Measurements from ENCODE around the gene SERTAD3. TPM values are rescaled to one million over a fixed set of nuclear protein-coding genes. Genes with fewer than 3 reads are reported as not detected.

Gene SERTAD3
- total and polyA plus RNA-seq, 2 donors (not counting 3 experiments of a cell fraction or from before 2014, with no cell fraction given): 13.3 to 29.9 TPM

DNA sequence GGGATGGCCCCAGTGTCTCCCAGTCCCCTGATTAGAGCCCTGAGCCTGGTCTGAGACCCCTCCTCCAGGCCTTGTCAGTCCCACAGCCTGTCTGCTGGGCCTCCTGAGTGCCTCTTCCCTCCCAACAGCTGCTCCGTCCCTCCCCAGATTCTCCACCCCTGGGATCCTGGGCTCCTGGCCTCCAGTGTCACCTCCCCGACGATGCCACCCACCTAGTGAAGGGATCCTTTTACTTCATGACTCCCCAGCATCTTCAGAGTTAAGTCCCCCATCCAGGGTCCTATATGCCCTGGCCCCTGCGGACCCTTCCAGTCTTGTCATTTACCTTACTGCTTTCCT, 26.5 kb downstream of the SERTAD3 start:
- H3K27me3 ChIP-seq (ENCODE audit: control insufficient read depth in 2 of 2, insufficient read depth in 2 of 2, low read length in 2 of 2): no peaks in the 10 kb centered on the region
- no peak for TF ChIP-seq POLR2AphosphoS5 (IDR thresholded peaks at IDR 0.05; ENCODE audit: insufficient read depth, low read depth, low read length)
- TF ChIP-seq, protein P1, sequence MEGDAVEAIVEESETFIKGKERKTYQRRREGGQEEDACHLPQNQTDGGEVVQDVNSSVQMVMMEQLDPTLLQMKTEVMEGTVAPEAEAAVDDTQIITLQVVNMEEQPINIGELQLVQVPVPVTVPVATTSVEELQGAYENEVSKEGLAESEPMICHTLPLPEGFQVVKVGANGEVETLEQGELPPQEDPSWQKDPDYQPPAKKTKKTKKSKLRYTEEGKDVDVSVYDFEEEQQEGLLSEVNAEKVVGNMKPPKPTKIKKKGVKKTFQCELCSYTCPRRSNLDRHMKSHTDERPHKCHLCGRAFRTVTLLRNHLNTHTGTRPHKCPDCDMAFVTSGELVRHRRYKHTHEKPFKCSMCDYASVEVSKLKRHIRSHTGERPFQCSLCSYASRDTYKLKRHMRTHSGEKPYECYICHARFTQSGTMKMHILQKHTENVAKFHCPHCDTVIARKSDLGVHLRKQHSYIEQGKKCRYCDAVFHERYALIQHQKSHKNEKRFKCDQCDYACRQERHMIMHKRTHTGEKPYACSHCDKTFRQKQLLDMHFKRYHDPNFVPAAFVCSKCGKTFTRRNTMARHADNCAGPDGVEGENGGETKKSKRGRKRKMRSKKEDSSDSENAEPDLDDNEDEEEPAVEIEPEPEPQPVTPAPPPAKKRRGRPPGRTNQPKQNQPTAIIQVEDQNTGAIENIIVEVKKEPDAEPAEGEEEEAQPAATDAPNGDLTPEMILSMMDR (IDR thresholded peaks at IDR 0.05; ENCODE audit: extremely low read depth in 1 of 2, insufficient read depth in 1 of 2, low read depth in 1 of 2, low read length in 2 of 2): no peak
- TF ChIP-seq JUN (IDR thresholded peaks at IDR 0.05; ENCODE audit: borderline replicate concordance, insufficient read depth, insufficient read length, low read depth): no peak
- TF ChIP-seq MYC (IDR thresholded peaks at IDR 0.05; ENCODE audit: low read depth, low read length): no peak
- no peak for TF ChIP-seq POLR2A (IDR thresholded peaks at IDR 0.05; ENCODE audit: low read depth, low read length)
- no peak for TF ChIP-seq GATA2 (IDR thresholded peaks at IDR 0.05; ENCODE audit: insufficient read depth, insufficient read length, low read depth, low read length)
- no peak for TF ChIP-seq EZH2 (IDR thresholded peaks at IDR 0.05; ENCODE audit: borderline replicate concordance, low read depth, low read length, severe bottlenecking)
- TF ChIP-seq, protein P2, sequence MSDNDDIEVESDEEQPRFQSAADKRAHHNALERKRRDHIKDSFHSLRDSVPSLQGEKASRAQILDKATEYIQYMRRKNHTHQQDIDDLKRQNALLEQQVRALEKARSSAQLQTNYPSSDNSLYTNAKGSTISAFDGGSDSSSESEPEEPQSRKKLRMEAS (IDR thresholded peaks at IDR 0.05; ENCODE audit: insufficient read depth, insufficient read length): no peak
- TF ChIP-seq FOS (IDR thresholded peaks at IDR 0.05; ENCODE audit: borderline replicate concordance, insufficient read depth, low read length): no peak
- H3K79me2 ChIP-seq (ENCODE audit: control insufficient read depth, insufficient read depth, low read length): peaks cover 5% of the 10 kb centered on the region
- H3K27ac ChIP-seq (ENCODE audit: insufficient read depth, low read depth, low read length): peak overlapping the region; percentile 13
- no peak overlapping the region for H3K4me2 ChIP-seq (ENCODE audit: insufficient read depth, low read length)
- H3K9ac ChIP-seq (replicated peaks; ENCODE audit: extremely low read depth, insufficient read depth, low read length): no peak overlapping the region
- intact Hi-C loops (cut with micrococcal nuclease): no loop called here
- H3K4me3 ChIP-seq (replicated peaks in 1 of 3; ENCODE audit: insufficient read depth in 1 of 3, low read depth in 1 of 3, low read length in 3 of 3): no peak overlapping the region
- peaks cover 3 to 5% of the 10 kb centered on the region in 2 experiments for H3K36me3 ChIP-seq (ENCODE audit: control insufficient read depth in 2 of 2, extremely low read depth in 1 of 2, insufficient read depth in 2 of 2, low read length in 2 of 2)
- H4K20me1 ChIP-seq (replicated peaks; ENCODE audit: control insufficient read depth, extremely low read depth, insufficient read depth, low read length): no peaks in the 10 kb centered on the region
- H3K4me1 ChIP-seq (ENCODE audit: control insufficient read depth, extremely low read depth, insufficient read depth, low read length): peaks cover 19% of the 10 kb centered on the region
- DNase-seq (ENCODE audit: low read depth, low spot score) (no peak), FAIRE-seq (no peak)
- no peaks in the 10 kb centered on the region for H3K9me1 ChIP-seq (replicated peaks; ENCODE audit: control insufficient read depth, extremely low read depth, insufficient read depth, low read length)
- H3K9me3 ChIP-seq (replicated peaks; ENCODE audit: control insufficient read depth, insufficient read depth, low read length): no peaks in the 10 kb centered on the region
- ChIA-PET POLR2A (no interaction called here), CTCF (interaction anchor here (0.7 to 1.0 kb wide), 2 partner anchors 13 to 112 kb away, joined by 3 read pairs; no protein-coding TSS in a partner anchor)
- peak overlapping the region; percentile 90 for H2AFZ ChIP-seq (ENCODE audit: low read depth, low read length)
- BruUV-seq (replicated peaks): no TSS peak
- dilution Hi-C loops (cut with MboI; ENCODE audit: extremely low pct_ligation_motif_present, low sequenced_read_pairs): no loop called here

All from endothelial cell of umbilical vein (primary cell).